HG02588 (cell line): ENCODE measurements around the gene CDH3.

ENCODE experiments used
- ATAC-seq: cut with Tn5 transposase; IDR thresholded peaks from one replicate; pipeline ENCODE4 v1.9.1; 2021; ENCODE audit warnings: mild to moderate bottlenecking, moderate library complexity; ENCODE audit not compliant: unreplicated experiment

CDH3 gene

GRCh38 chr16:68646953-68647659 is 2.0 kb downstream of the CDH3 start:
- ATAC-seq, result no peak

- no peak for ATAC-seq
Observed at GRCh38 chr16:68651136-68651535, 6.0 kb downstream of the CDH3 start.

GRCh38 chr16:68652659-68653058 is 7.5 kb downstream of the CDH3 start:
- ATAC-seq, result no peak

- no peak for ATAC-seq
Observed at GRCh38 chr16:68655806-68656205, 10.7 kb downstream of the CDH3 start.

- no peak for ATAC-seq
Observed at GRCh38 chr16:68656751-68657150, 11.6 kb downstream of the CDH3 start.

- no peak for ATAC-seq
Observed at GRCh38 chr16:68658341-68658973, 13.3 kb downstream of the CDH3 start.

GRCh38 chr16:68658974-68659360 is 13.9 kb downstream of the CDH3 start:
- ATAC-seq, result no peak

GRCh38 chr16:68659412-68660358 is 14.6 kb downstream of the CDH3 start:
- ATAC-seq, result no peak

- ATAC-seq, result no peak
Observed at GRCh38 chr16:68660359-68660795, 15.3 kb downstream of the CDH3 start.

GRCh38 chr16:68662035-68662434 is 16.9 kb downstream of the CDH3 start:
- ATAC-seq, result no peak

- ATAC-seq, result no peak
Observed at GRCh38 chr16:68664297-68664696, 19.2 kb downstream of the CDH3 start.

- ATAC-seq, result no peak
Observed at GRCh38 chr16:68665501-68665900, 20.4 kb downstream of the CDH3 start.

GRCh38 chr16:68668266-68668665 is 23.2 kb downstream of the CDH3 start:
- ATAC-seq, result no peak

- no peak for ATAC-seq
Observed at GRCh38 chr16:68676113-68676860, 31.2 kb downstream of the CDH3 start.

GRCh38 chr16:68681038-68681437 is 35.9 kb downstream of the CDH3 start:
- ATAC-seq, result no peak

- no peak for ATAC-seq
Observed at GRCh38 chr16:68685685-68686478, 40.8 kb downstream of the CDH3 start.

GRCh38 chr16:68686905-68687304 is 41.8 kb downstream of the CDH3 start:
- ATAC-seq, result no peak

GRCh38 chr16:68689921-68690320 is 44.8 kb downstream of the CDH3 start:
- ATAC-seq, result no peak

- ATAC-seq, result no peak
Observed at GRCh38 chr16:68695575-68695974, 50.5 kb downstream of the CDH3 start.

GRCh38 chr16:68696514-68696913 is 51.4 kb downstream of the CDH3 start:
- ATAC-seq, result no peak
